IMR-90 (cell line): ENCODE data around the gene OVCA2. TPM values are rescaled to one million over a fixed set of nuclear protein-coding genes. Genes with fewer than 3 reads are reported as not detected.

Source experiments
- ATAC-seq: fragments of 200-7000 bp; cut with Tn5 transposase; 2 replicates; pipeline ENCODE4 v1.9.1; 2020; ENCODE audit warnings: low read depth, mild to moderate bottlenecking, moderate library complexity
- BruUV-seq: library from RNA; stranded (reverse); fragments of 400-500 nt; replicated peaks from 2 replicates; lab custom pipeline; 2021; lab: Mats Ljungman, UMichigan
- CTCF ChIA-PET: fragments of 300-600 bp; formaldehyde crosslinking; extraction: SDS; loops from one replicate; lab custom pipeline; 2021; ENCODE audit warnings: antibody characterized with exemption; lab: Yijun Ruan, JAX
- POLR2A ChIA-PET: fragments of 300-600 bp; sonication (Branson Sonifier 250); formaldehyde crosslinking; loops from one replicate; lab custom pipeline; 2022; ENCODE audit warnings: antibody characterized with exemption; ENCODE audit not compliant: unreplicated experiment; lab: Charles Lee
- DNase-seq: peaks from one replicate; pipeline ENCODE4 v3.0.0; 2013
- H2AFZ ChIP-seq: replicated peaks from 2 replicates; pipeline ENCODE3; 2013; ENCODE audit warnings: low read length, mild to moderate bottlenecking; ENCODE audit not compliant: poor library complexity
- H2AK5ac ChIP-seq: 2 replicates; pipeline ENCODE4 v1.6.1; 2013; ENCODE audit warnings: low read depth, low read length, inconsistent platforms
- H2AK9ac ChIP-seq: replicated peaks from 2 replicates; pipeline ENCODE3; 2013; ENCODE audit warnings: mild to moderate bottlenecking, low read depth, low read length, moderate library complexity; ENCODE audit not compliant: poor library complexity
- H2BK120ac ChIP-seq: 2 replicates; pipeline ENCODE4 v1.6.1; 2013; ENCODE audit warnings: low read depth, low read length, inconsistent platforms
- H2BK15ac ChIP-seq: 3 replicates; pipeline ENCODE4 v1.6.1; 2013; ENCODE audit warnings: low read depth, low read length, inconsistent platforms
- H2BK20ac ChIP-seq: 2 replicates; pipeline ENCODE4 v1.6.1; 2013; ENCODE audit warnings: low read depth, mild to moderate bottlenecking, inconsistent platforms, low read length, moderate library complexity
- H2BK5ac ChIP-seq: 2 replicates; pipeline ENCODE4 v1.6.1; 2013; ENCODE audit warnings: mild to moderate bottlenecking, low read depth, low read length, inconsistent platforms; ENCODE audit not compliant: poor library complexity, severe bottlenecking
- H3K14ac ChIP-seq: replicated peaks from 2 replicates; pipeline ENCODE4 v1.6.1; 2013; ENCODE audit warnings: low read depth, low read length, inconsistent platforms
- H3K18ac ChIP-seq: 2 replicates; pipeline ENCODE4 v1.6.1; 2013; ENCODE audit warnings: low read depth, low read length, control low read depth
- H3K23ac ChIP-seq: 2 replicates; pipeline ENCODE4 v1.6.1; 2013; ENCODE audit warnings: low read depth, low read length, inconsistent platforms
- H3K27ac ChIP-seq: 2 replicates; pipeline ENCODE4 v1.5.1; 2013; ENCODE audit warnings: mild to moderate bottlenecking, control low read depth, low read length; ENCODE audit not compliant: insufficient read depth
- H3K27me3 ChIP-seq: 2 replicates; pipeline ENCODE4 v1.6.1; 2013; ENCODE audit warnings: low read length; ENCODE audit not compliant: control insufficient read depth, insufficient read depth
- H3K36me3 ChIP-seq: 2 replicates; pipeline ENCODE4 v1.6.1; 2013; ENCODE audit warnings: low read length, mixed read lengths; ENCODE audit not compliant: control insufficient read depth, insufficient read depth
- H3K4ac ChIP-seq: 2 replicates; pipeline ENCODE4 v1.6.1; 2013; ENCODE audit warnings: low read depth, low read length, inconsistent platforms
- H3K4me1 ChIP-seq: 2 replicates; pipeline ENCODE4 v1.6.1; 2013; ENCODE audit warnings: low read length, mixed read lengths; ENCODE audit not compliant: control insufficient read depth, insufficient read depth
- H3K4me2 ChIP-seq: 2 replicates; pipeline ENCODE4 v1.6.1; 2013; ENCODE audit warnings: low read depth, mild to moderate bottlenecking, control low read depth, low read length, moderate library complexity
- H3K4me3 ChIP-seq: 2 replicates; pipeline ENCODE4 v1.5.1; 2013; ENCODE audit warnings: low read depth, mild to moderate bottlenecking, control low read depth, low read length, moderate library complexity; ENCODE audit not compliant: insufficient read depth
- H3K56ac ChIP-seq: 2 replicates; pipeline ENCODE4 v1.6.1; 2013; ENCODE audit warnings: low read length, inconsistent platforms; ENCODE audit not compliant: insufficient read depth; ENCODE audit errors: extremely low read depth
- H3K79me1 ChIP-seq, 2 experiments: 2 replicates each; pipeline ENCODE4 v1.6.1; 2013; ENCODE audit warnings: low read length in 2 of 2, inconsistent platforms in 1 of 2, low read depth in 1 of 2
- H3K9ac ChIP-seq: 2 replicates; pipeline ENCODE4 v1.6.1; 2013; ENCODE audit warnings: low read depth, low read length, control low read depth
- H3K9me1 ChIP-seq: 2 replicates; pipeline ENCODE4 v1.6.1; 2013; ENCODE audit warnings: low read length, inconsistent platforms; ENCODE audit not compliant: insufficient read depth
- H3K9me3 ChIP-seq: 2 replicates; pipeline ENCODE4 v1.6.1; 2013; ENCODE audit warnings: low read length; ENCODE audit not compliant: control insufficient read depth, insufficient read depth
- H4K20me1 ChIP-seq: 2 replicates; pipeline ENCODE4 v1.6.1; 2013; ENCODE audit warnings: low read length, inconsistent platforms; ENCODE audit not compliant: insufficient read depth
- H4K5ac ChIP-seq: 2 replicates; pipeline ENCODE4 v1.6.1; 2013; ENCODE audit warnings: mild to moderate bottlenecking, low read depth, low read length, control low read depth
- H4K8ac ChIP-seq, 2 experiments: 2 replicates each; pipeline ENCODE4 v1.6.1; 2013; ENCODE audit warnings: low read depth in 2 of 2, low read length in 2 of 2, control low read depth in 1 of 2, inconsistent platforms in 1 of 2
- H4K91ac ChIP-seq: 2 replicates; pipeline ENCODE4 v1.6.1; 2013; ENCODE audit warnings: low read depth, low read length, inconsistent platforms; ENCODE audit not compliant: insufficient read depth
- BHLHE40 ChIP-seq: fragments of 150-350 bp; IDR thresholded peaks from 2 replicates; pipeline ENCODE4 v1.6.1; 2016; ENCODE audit warnings: mild to moderate bottlenecking, low read depth, low read length
- CEBPB ChIP-seq: IDR thresholded peaks from 2 replicates; pipeline ENCODE4 v1.6.1; 2012; ENCODE audit warnings: low read depth, low read length, improper control_type of control experiment
- ELK1 ChIP-seq: fragments of 150-350 bp; IDR thresholded peaks from 2 replicates; pipeline ENCODE4 v1.6.1; 2016; ENCODE audit warnings: low read depth, mild to moderate bottlenecking, low read length, moderate library complexity, borderline replicate concordance
- MAFK ChIP-seq: IDR thresholded peaks from 2 replicates; pipeline ENCODE4 v1.6.1; 2012; ENCODE audit warnings: low read depth, low read length, improper control_type of control experiment
- MXI1 ChIP-seq: IDR thresholded peaks from 2 replicates; pipeline ENCODE4 v1.6.1; 2012; ENCODE audit warnings: low read depth, mild to moderate bottlenecking, low read length, moderate library complexity, borderline replicate concordance
- NFE2L2 ChIP-seq: fragments of 150-350 bp; IDR thresholded peaks from 2 replicates; pipeline ENCODE4 v1.6.1; 2016; ENCODE audit warnings: low read depth, mild to moderate bottlenecking, low read length
- POLR2A ChIP-seq: IDR thresholded peaks from 2 replicates; pipeline ENCODE4 v1.6.1; 2012; ENCODE audit warnings: mild to moderate bottlenecking, low read depth, low read length
- RCOR1 ChIP-seq: IDR thresholded peaks from 2 replicates; pipeline ENCODE4 v1.6.1; 2012; ENCODE audit warnings: mild to moderate bottlenecking, low read length, improper control_type of control experiment; ENCODE audit not compliant: insufficient replicate concordance
- RFX5 ChIP-seq: IDR thresholded peaks from 2 replicates; pipeline ENCODE4 v1.8.0; 2012; ENCODE audit warnings: low read depth, mild to moderate bottlenecking, low read length, moderate library complexity
- SMC3 ChIP-seq: fragments of 150-350 bp; IDR thresholded peaks from 2 replicates; pipeline ENCODE4 v1.6.1; 2016; ENCODE audit warnings: low read depth, mild to moderate bottlenecking, antibody characterized with exemption, low read length, moderate library complexity
- WGBS, 2 experiments: methylation state at CpG; one replicate each; pipeline versions ENCODE4 v1.1.5 to v1.1.7; 2013; ENCODE audit warnings: missing lambda C conversion rate in 2 of 2; ENCODE audit not compliant: insufficient read length in 1 of 2; ENCODE audit errors: extremely low coverage in 2 of 2; 5-methylcytosine and 5-hydroxymethylcytosine counted together
- dilution Hi-C: fragments of 300-500 bp; cut with HindIII; formaldehyde crosslinking; loops from one replicate; pipeline ENCODE4 v1.14.3; 2018; ENCODE audit warnings: low sequenced_read_pairs; ENCODE audit not compliant: unreplicated experiment
- in situ Hi-C: fragments of 300-500 bp; cut with MboI; formaldehyde crosslinking; loops from 3 replicates; pipeline ENCODE4 v1.14.3; 2019; ENCODE audit warnings: low sequenced_read_pairs, inconsistent platforms, mixed read lengths
- intact Hi-C: fragments of 100-400 bp; cut with micrococcal nuclease; formaldehyde crosslinking; loops from 2 replicates; pipeline ENCODE4 v1.10.0; 2022
- polyA plus RNA-seq, 3 experiments: library from polyadenylated mRNA; depleted of rRNA; stranded (reverse); fragments of >200 nt; gene quantifications; 2 replicates each; pipeline ENCODE4 v1.2.3, GENCODE V29; 2012; ENCODE audit warnings: low replicate concordance in 1 of 3
- total RNA-seq: library from RNA; depleted of rRNA; stranded (reverse); fragments of >200 nt; gene quantifications from 2 replicates; pipeline ENCODE4 v1.2.3, GENCODE V29; 2012

OVCA2 gene
- total and polyA plus RNA-seq, 2 of the 4 experiments (the other 2 are of a cell fraction): 38.7 to 46.9 TPM

- peak overlapping the region; percentile 58 for H2BK120ac ChIP-seq
- H2BK5ac ChIP-seq: no peak overlapping the region
- no peak overlapping the region for H3K27ac ChIP-seq
- no peak for TF ChIP-seq RCOR1
- no peak for TF ChIP-seq MXI1
- TF ChIP-seq CEBPB: no peak
- TF ChIP-seq RFX5: no peak
- TF ChIP-seq MAFK: no peak
- no peak for TF ChIP-seq SMC3
- TF ChIP-seq BHLHE40: no peak
- TF ChIP-seq POLR2A: no peak
- TF ChIP-seq NFE2L2: no peak
- TF ChIP-seq ELK1: no peak
- CTCF ChIA-PET: interaction anchor here (1.7 to 2.9 kb wide), 2 partner anchors 9 to 159 kb away, joined by 6 to 12 read pairs; no protein-coding TSS in a partner anchor
- intact Hi-C loops (no loop called here), dilution Hi-C loops (no loop called here), in situ Hi-C loops (no loop called here)
- no peak overlapping the region for H3K4me3 ChIP-seq
- H2AK5ac ChIP-seq: peak overlapping the region; percentile 96
- POLR2A ChIA-PET: no interaction called here
- 0 out of 2 replicates have a peak overlapping the region, but pooled peaks have one; percentile 4 for H3K18ac ChIP-seq
- H2AK9ac ChIP-seq: no peak overlapping the region
- H3K56ac ChIP-seq: no peak overlapping the region
- H4K5ac ChIP-seq: peak overlapping the region; percentile 9; the same call in 1 of the 2 replicates
- peak overlapping the region; percentile 87; the same call in 1 of the 3 replicates for H2BK15ac ChIP-seq
- H2AFZ ChIP-seq: no peak overlapping the region
- peak overlapping the region; percentile 10; the same call in 1 of the 2 replicates for H4K91ac ChIP-seq
- H3K9me3 ChIP-seq: no peaks in the 10 kb centered on the region
- peaks cover 10% of the 10 kb centered on the region for H3K36me3 ChIP-seq
- peak overlapping the region; percentile 6; the same call in 1 of the 2 replicates for H2BK20ac ChIP-seq
- H4K8ac ChIP-seq: peak overlapping the region in 1 of 2 experiments; percentile 41; a peak in 2 of 4 replicates
- no peak overlapping the region for H3K4me2 ChIP-seq
- peaks cover 42% of the 10 kb centered on the region for H3K4me1 ChIP-seq
- H3K79me1 ChIP-seq: peaks cover 5 to 96% of the 10 kb centered on the region in 2 experiments; a peak in 3 of 4 replicates
- no peaks in the 10 kb centered on the region; the same call in 1 of the 2 replicates for H4K20me1 ChIP-seq
- peak overlapping the region; percentile 86 for H3K4ac ChIP-seq
- no CpG with 5 or more reads among the region's 3 CpGs for WGBS, 2 experiments
- H3K14ac ChIP-seq: peak overlapping the region; percentile 97; the same call in 1 of the 2 replicates
- no peak overlapping the region for H3K9ac ChIP-seq
- no peak for DNase-seq
- H3K9me1 ChIP-seq: peaks cover 54% of the 10 kb centered on the region
- no TSS peak for BruUV-seq
- H3K27me3 ChIP-seq: no peaks in the 10 kb centered on the region
- no peak for ATAC-seq
- H3K23ac ChIP-seq: peak overlapping the region; percentile 28; the same call in 1 of the 2 replicates
Observed at GRCh38 chr17:2086306-2086705, 44.5 kb downstream of the OVCA2 start.
